WTC11 (cell line): Measurements from ENCODE around the gene IL17RA. TPM values are rescaled to one million over a fixed set of nuclear protein-coding genes. Genes with fewer than 3 reads are reported as not detected.

Source experiments
- ATF1 ChIP-seq: sonication (generic); formaldehyde crosslinking; IDR thresholded peaks from 2 replicates; pipeline ENCODE4 v1.8.1; 2023; ENCODE audit warnings: mild to moderate bottlenecking, moderate library complexity, missing genetic modification reagents
- CREM ChIP-seq: sonication (generic); formaldehyde crosslinking; IDR thresholded peaks from 2 replicates; pipeline ENCODE4 v1.8.1; 2022; ENCODE audit warnings: mild to moderate bottlenecking, missing genetic modification reagents, moderate library complexity
- ESRRA ChIP-seq: sonication (generic); formaldehyde crosslinking; IDR thresholded peaks from 2 replicates; pipeline ENCODE4 v1.8.1; 2022; ENCODE audit warnings: mild to moderate bottlenecking, missing genetic modification reagents, borderline replicate concordance
- ETV6 ChIP-seq: sonication (generic); formaldehyde crosslinking; IDR thresholded peaks from 2 replicates; pipeline ENCODE4 v1.8.1; 2022; ENCODE audit warnings: mild to moderate bottlenecking, missing genetic modification reagents
- FOXK1 ChIP-seq: sonication (generic); formaldehyde crosslinking; IDR thresholded peaks from 2 replicates; pipeline ENCODE4 v1.8.0; 2022; ENCODE audit warnings: mild to moderate bottlenecking, moderate library complexity, missing genetic modification reagents
- FOXP1 ChIP-seq: sonication (generic); formaldehyde crosslinking; IDR thresholded peaks from 2 replicates; pipeline ENCODE4 v1.8.0; 2022; ENCODE audit warnings: missing genetic modification reagents, mild to moderate bottlenecking, moderate library complexity, borderline replicate concordance
- HMGA2 ChIP-seq: fragments of 250-450 bp; sonication (Bioruptor Pico); IDR thresholded peaks from 2 replicates; pipeline ENCODE4 v1.4.0; 2021; ENCODE audit warnings: mild to moderate bottlenecking, moderate library complexity
- JAZF1 ChIP-seq: fragments of 250-450 bp; sonication (Bioruptor Pico); IDR thresholded peaks from 2 replicates; pipeline ENCODE4 v1.9.0; 2021; ENCODE audit warnings: moderate library complexity, mild to moderate bottlenecking, inconsistent platforms
- NFYB ChIP-seq: sonication (generic); formaldehyde crosslinking; conservative IDR thresholded peaks from 2 replicates; pipeline ENCODE4 v1.8.0; 2022; ENCODE audit warnings: low read depth, missing genetic modification reagents
- NR1H2 ChIP-seq: sonication (generic); formaldehyde crosslinking; IDR thresholded peaks from 2 replicates; pipeline ENCODE4 v1.9.0; 2021; ENCODE audit warnings: mild to moderate bottlenecking, moderate library complexity, missing genetic modification reagents
- NR3C1 ChIP-seq: sonication (generic); formaldehyde crosslinking; conservative IDR thresholded peaks from 2 replicates; pipeline ENCODE4 v1.8.1; 2023; ENCODE audit warnings: low read depth, mild to moderate bottlenecking, missing genetic modification reagents
- OVOL2 ChIP-seq: fragments of 250-450 bp; sonication (Bioruptor Pico); IDR thresholded peaks from 2 replicates; pipeline ENCODE4 v1.9.0; 2021; ENCODE audit warnings: mild to moderate bottlenecking, borderline replicate concordance
- RELA ChIP-seq: sonication (generic); formaldehyde crosslinking; IDR thresholded peaks from 2 replicates; pipeline ENCODE4 v1.8.1; 2022; ENCODE audit warnings: missing genetic modification reagents, mild to moderate bottlenecking, borderline replicate concordance
- SOX15 ChIP-seq: fragments of 250-450 bp; sonication (Bioruptor Pico); IDR thresholded peaks from 2 replicates; pipeline ENCODE4 v1.9.0; 2021; ENCODE audit warnings: mild to moderate bottlenecking
- SP1 ChIP-seq: sonication (generic); formaldehyde crosslinking; conservative IDR thresholded peaks from 2 replicates; pipeline ENCODE4 v1.8.1; 2022; ENCODE audit warnings: missing genetic modification reagents
- TEAD4 ChIP-seq: sonication (generic); formaldehyde crosslinking; IDR thresholded peaks from 2 replicates; pipeline ENCODE4 v1.8.0; 2022; ENCODE audit warnings: mild to moderate bottlenecking, missing genetic modification reagents
- TP53 ChIP-seq: sonication (generic); formaldehyde crosslinking; IDR thresholded peaks from 2 replicates; pipeline ENCODE4 v1.8.1; 2023; ENCODE audit warnings: mild to moderate bottlenecking, missing genetic modification reagents
- ZNF121 ChIP-seq: sonication (generic); formaldehyde crosslinking; IDR thresholded peaks from 2 replicates; pipeline ENCODE4 v1.8.0; 2023; ENCODE audit warnings: missing genetic modification reagents
- ZNF232 ChIP-seq: sonication (generic); formaldehyde crosslinking; IDR thresholded peaks from 2 replicates; pipeline ENCODE4 v1.8.0; 2022; ENCODE audit warnings: mild to moderate bottlenecking, missing genetic modification reagents
- ZNF263 ChIP-seq: sonication (generic); formaldehyde crosslinking; IDR thresholded peaks from 2 replicates; pipeline ENCODE4 v1.8.1; 2022; ENCODE audit warnings: low read depth, mild to moderate bottlenecking, moderate library complexity, missing genetic modification reagents
- ZNF317 ChIP-seq: sonication (generic); formaldehyde crosslinking; IDR thresholded peaks from 2 replicates; pipeline ENCODE4 v1.8.1; 2023; ENCODE audit warnings: low read depth, mild to moderate bottlenecking, moderate library complexity, missing genetic modification reagents, borderline replicate concordance
- ZNF416 ChIP-seq: fragments of 250-450 bp; sonication (Bioruptor Pico); IDR thresholded peaks from 2 replicates; pipeline ENCODE4 v1.9.0; 2021; ENCODE audit warnings: mild to moderate bottlenecking, inconsistent platforms
- ZNF423 ChIP-seq: fragments of 250-450 bp; sonication (Bioruptor Pico); IDR thresholded peaks from 2 replicates; pipeline ENCODE4 v2.1.2; 2022; ENCODE audit warnings: mild to moderate bottlenecking, moderate library complexity
- total RNA-seq: library from RNA; stranded (reverse); gene quantifications from 3 replicates; pipeline ENCODE4 v1.2.3, GENCODE V29; 2021
- TF ChIP-seq, protein P1 (sequence below): sonication (generic); formaldehyde crosslinking; IDR thresholded peaks from 2 replicates; pipeline ENCODE4 v1.8.1; 2022; ENCODE audit warnings: mild to moderate bottlenecking, moderate library complexity, missing genetic modification reagents
- TF ChIP-seq, protein P2 (sequence below): sonication (generic); formaldehyde crosslinking; IDR thresholded peaks from 2 replicates; pipeline ENCODE4 v1.8.0; 2023; ENCODE audit warnings: missing genetic modification reagents
- TF ChIP-seq, protein P3 (sequence below): sonication (generic); formaldehyde crosslinking; IDR thresholded peaks from 2 replicates; pipeline ENCODE4 v1.8.0; 2023; ENCODE audit warnings: mild to moderate bottlenecking, missing genetic modification reagents
- TF ChIP-seq, protein P4 (sequence below): sonication (generic); formaldehyde crosslinking; IDR thresholded peaks from 2 replicates; pipeline ENCODE4 v1.8.1; 2023; ENCODE audit warnings: mild to moderate bottlenecking, missing genetic modification reagents
- TF ChIP-seq, protein P5 (sequence below): sonication (generic); formaldehyde crosslinking; IDR thresholded peaks from 2 replicates; pipeline ENCODE4 v1.8.1; 2022; ENCODE audit warnings: mild to moderate bottlenecking, missing genetic modification reagents, moderate library complexity, borderline replicate concordance
- TF ChIP-seq, protein P6 (sequence below): fragments of 200-600 bp; IDR thresholded peaks from 2 replicates; pipeline ENCODE4 v1.8.0; 2022; ENCODE audit warnings: antibody characterized with exemption
- TF ChIP-seq, protein P7 (sequence below): sonication (generic); formaldehyde crosslinking; conservative IDR thresholded peaks from 2 replicates; pipeline ENCODE4 v1.8.1; 2023; ENCODE audit warnings: mild to moderate bottlenecking, low read depth, missing genetic modification reagents, moderate library complexity

IL17RA gene
- total RNA-seq, 1 experiment from 2014 or later = 7.9 TPM

DNA sequence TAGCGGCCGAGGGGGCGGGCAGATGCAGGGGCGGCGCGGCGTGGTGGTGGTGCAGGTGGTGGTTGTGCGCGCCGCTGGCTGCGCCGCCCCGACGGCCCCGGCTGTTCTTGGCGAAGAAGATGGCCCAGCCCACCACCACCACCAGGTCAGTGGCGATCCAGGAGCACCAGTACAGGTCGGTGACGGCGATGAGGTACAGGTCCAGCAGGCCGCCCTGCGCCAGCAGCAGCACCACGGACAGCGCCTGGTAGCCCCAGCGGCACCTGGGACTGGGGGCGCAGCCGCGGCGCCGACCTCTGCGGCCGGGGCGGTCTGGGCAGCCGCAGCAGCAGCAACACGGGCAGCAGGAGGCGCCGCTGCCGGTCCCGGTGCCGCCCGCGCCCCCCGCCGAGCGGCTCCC lies 35.5 kb downstream of the IL17RA start (continued):
- TF ChIP-seq, protein P1, sequence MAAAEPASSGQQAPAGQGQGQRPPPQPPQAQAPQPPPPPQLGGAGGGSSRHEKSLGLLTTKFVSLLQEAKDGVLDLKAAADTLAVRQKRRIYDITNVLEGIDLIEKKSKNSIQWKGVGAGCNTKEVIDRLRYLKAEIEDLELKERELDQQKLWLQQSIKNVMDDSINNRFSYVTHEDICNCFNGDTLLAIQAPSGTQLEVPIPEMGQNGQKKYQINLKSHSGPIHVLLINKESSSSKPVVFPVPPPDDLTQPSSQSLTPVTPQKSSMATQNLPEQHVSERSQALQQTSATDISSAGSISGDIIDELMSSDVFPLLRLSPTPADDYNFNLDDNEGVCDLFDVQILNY (CRISPR knock-in tag) = no peak
- TF ChIP-seq ZNF263 (CRISPR knock-in tag) (no peak; the same call in 1 of the 2 replicates), ZNF232 (CRISPR knock-in tag) (peak; percentile 84; the same call in 1 of the 2 replicates), ESRRA (peak; percentile 78; the same call in 1 of the 2 replicates), FOXK1 (CRISPR knock-in tag) (peak; percentile 92), ZNF121 (CRISPR knock-in tag) (peak; percentile 76), NFYB (CRISPR knock-in tag) (no peak; the same call in 1 of the 2 replicates), RELA (CRISPR knock-in tag) (peak; percentile 65; the same call in 1 of the 2 replicates), ZNF416 (no peak), NR1H2 (CRISPR knock-in tag) (no peak), TEAD4 (CRISPR knock-in tag) (peak; percentile 95), TP53 (CRISPR knock-in tag) (peak; percentile 97), ZNF317 (CRISPR knock-in tag) (peak; percentile 50; the same call in 1 of the 2 replicates), ZNF423 (CRISPR knock-in tag) (no peak), SP1 (CRISPR knock-in tag) (no peak), ATF1 (CRISPR knock-in tag) (0 out of 2 replicates have a peak, but pooled peaks have one; percentile 26), SOX15 (CRISPR knock-in tag) (no peak), NR3C1 (CRISPR knock-in tag) (no peak), FOXP1 (peak; percentile 66), JAZF1 (CRISPR knock-in tag) (no peak), HMGA2 (no peak), CREM (CRISPR knock-in tag) (peak; percentile 51; the same call in 1 of the 2 replicates), ETV6 (CRISPR knock-in tag) (peak; percentile 73; the same call in 1 of the 2 replicates), OVOL2 (CRISPR knock-in tag) (no peak)
- TF ChIP-seq, protein P2, sequence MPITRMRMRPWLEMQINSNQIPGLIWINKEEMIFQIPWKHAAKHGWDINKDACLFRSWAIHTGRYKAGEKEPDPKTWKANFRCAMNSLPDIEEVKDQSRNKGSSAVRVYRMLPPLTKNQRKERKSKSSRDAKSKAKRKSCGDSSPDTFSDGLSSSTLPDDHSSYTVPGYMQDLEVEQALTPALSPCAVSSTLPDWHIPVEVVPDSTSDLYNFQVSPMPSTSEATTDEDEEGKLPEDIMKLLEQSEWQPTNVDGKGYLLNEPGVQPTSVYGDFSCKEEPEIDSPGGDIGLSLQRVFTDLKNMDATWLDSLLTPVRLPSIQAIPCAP (CRISPR knock-in tag) = peak; percentile 90; the same call in 1 of the 2 replicates
- TF ChIP-seq, protein P3, sequence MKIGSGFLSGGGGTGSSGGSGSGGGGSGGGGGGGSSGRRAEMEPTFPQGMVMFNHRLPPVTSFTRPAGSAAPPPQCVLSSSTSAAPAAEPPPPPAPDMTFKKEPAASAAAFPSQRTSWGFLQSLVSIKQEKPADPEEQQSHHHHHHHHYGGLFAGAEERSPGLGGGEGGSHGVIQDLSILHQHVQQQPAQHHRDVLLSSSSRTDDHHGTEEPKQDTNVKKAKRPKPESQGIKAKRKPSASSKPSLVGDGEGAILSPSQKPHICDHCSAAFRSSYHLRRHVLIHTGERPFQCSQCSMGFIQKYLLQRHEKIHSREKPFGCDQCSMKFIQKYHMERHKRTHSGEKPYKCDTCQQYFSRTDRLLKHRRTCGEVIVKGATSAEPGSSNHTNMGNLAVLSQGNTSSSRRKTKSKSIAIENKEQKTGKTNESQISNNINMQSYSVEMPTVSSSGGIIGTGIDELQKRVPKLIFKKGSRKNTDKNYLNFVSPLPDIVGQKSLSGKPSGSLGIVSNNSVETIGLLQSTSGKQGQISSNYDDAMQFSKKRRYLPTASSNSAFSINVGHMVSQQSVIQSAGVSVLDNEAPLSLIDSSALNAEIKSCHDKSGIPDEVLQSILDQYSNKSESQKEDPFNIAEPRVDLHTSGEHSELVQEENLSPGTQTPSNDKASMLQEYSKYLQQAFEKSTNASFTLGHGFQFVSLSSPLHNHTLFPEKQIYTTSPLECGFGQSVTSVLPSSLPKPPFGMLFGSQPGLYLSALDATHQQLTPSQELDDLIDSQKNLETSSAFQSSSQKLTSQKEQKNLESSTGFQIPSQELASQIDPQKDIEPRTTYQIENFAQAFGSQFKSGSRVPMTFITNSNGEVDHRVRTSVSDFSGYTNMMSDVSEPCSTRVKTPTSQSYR (CRISPR knock-in tag) = peak; percentile 56; the same call in 1 of the 2 replicates
- TF ChIP-seq, protein P4, sequence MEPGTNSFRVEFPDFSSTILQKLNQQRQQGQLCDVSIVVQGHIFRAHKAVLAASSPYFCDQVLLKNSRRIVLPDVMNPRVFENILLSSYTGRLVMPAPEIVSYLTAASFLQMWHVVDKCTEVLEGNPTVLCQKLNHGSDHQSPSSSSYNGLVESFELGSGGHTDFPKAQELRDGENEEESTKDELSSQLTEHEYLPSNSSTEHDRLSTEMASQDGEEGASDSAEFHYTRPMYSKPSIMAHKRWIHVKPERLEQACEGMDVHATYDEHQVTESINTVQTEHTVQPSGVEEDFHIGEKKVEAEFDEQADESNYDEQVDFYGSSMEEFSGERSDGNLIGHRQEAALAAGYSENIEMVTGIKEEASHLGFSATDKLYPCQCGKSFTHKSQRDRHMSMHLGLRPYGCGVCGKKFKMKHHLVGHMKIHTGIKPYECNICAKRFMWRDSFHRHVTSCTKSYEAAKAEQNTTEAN (CRISPR knock-in tag) = peak; percentile 20; the same call in 1 of the 2 replicates
- TF ChIP-seq, protein P5, sequence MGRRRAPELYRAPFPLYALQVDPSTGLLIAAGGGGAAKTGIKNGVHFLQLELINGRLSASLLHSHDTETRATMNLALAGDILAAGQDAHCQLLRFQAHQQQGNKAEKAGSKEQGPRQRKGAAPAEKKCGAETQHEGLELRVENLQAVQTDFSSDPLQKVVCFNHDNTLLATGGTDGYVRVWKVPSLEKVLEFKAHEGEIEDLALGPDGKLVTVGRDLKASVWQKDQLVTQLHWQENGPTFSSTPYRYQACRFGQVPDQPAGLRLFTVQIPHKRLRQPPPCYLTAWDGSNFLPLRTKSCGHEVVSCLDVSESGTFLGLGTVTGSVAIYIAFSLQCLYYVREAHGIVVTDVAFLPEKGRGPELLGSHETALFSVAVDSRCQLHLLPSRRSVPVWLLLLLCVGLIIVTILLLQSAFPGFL (CRISPR knock-in tag) = no peak; the same call in 1 of the 2 replicates
- TF ChIP-seq, protein P6, sequence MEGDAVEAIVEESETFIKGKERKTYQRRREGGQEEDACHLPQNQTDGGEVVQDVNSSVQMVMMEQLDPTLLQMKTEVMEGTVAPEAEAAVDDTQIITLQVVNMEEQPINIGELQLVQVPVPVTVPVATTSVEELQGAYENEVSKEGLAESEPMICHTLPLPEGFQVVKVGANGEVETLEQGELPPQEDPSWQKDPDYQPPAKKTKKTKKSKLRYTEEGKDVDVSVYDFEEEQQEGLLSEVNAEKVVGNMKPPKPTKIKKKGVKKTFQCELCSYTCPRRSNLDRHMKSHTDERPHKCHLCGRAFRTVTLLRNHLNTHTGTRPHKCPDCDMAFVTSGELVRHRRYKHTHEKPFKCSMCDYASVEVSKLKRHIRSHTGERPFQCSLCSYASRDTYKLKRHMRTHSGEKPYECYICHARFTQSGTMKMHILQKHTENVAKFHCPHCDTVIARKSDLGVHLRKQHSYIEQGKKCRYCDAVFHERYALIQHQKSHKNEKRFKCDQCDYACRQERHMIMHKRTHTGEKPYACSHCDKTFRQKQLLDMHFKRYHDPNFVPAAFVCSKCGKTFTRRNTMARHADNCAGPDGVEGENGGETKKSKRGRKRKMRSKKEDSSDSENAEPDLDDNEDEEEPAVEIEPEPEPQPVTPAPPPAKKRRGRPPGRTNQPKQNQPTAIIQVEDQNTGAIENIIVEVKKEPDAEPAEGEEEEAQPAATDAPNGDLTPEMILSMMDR = no peak
- TF ChIP-seq, protein P7, sequence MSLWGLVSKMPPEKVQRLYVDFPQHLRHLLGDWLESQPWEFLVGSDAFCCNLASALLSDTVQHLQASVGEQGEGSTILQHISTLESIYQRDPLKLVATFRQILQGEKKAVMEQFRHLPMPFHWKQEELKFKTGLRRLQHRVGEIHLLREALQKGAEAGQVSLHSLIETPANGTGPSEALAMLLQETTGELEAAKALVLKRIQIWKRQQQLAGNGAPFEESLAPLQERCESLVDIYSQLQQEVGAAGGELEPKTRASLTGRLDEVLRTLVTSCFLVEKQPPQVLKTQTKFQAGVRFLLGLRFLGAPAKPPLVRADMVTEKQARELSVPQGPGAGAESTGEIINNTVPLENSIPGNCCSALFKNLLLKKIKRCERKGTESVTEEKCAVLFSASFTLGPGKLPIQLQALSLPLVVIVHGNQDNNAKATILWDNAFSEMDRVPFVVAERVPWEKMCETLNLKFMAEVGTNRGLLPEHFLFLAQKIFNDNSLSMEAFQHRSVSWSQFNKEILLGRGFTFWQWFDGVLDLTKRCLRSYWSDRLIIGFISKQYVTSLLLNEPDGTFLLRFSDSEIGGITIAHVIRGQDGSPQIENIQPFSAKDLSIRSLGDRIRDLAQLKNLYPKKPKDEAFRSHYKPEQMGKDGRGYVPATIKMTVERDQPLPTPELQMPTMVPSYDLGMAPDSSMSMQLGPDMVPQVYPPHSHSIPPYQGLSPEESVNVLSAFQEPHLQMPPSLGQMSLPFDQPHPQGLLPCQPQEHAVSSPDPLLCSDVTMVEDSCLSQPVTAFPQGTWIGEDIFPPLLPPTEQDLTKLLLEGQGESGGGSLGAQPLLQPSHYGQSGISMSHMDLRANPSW (CRISPR knock-in tag) = 0 out of 2 replicates have a peak, but pooled peaks have one; percentile 52
